Activated CD8-positive, alpha-beta memory T cell treated with anti-CD3 and anti-CD28 coated beads for 36 hours (primary cell): ENCODE data around the gene MTARC2. TPM values are rescaled to one million over a fixed set of nuclear protein-coding genes. Genes with fewer than 3 reads are reported as not detected.

Experiments
- CTCF ChIA-PET: fragments of 350-600 bp; sonication (Branson Sonifier 250); formaldehyde crosslinking; loops from one replicate; lab custom pipeline; 2021; ENCODE audit warnings: antibody characterized with exemption; lab: Charles Lee
- POLR2A ChIA-PET: fragments of 350-600 bp; sonication (Branson Sonifier 250); formaldehyde crosslinking; loops from one replicate; lab custom pipeline; 2021; ENCODE audit warnings: antibody characterized with exemption; lab: Charles Lee
- total RNA-seq, 2 experiments: library from RNA; stranded (reverse); gene quantifications; one replicate each; pipeline ENCODE4 v1.2.3, GENCODE V29; 2021

Gene MTARC2
- total RNA-seq, 2 experiments from 2014 or later = not detected

DNA sequence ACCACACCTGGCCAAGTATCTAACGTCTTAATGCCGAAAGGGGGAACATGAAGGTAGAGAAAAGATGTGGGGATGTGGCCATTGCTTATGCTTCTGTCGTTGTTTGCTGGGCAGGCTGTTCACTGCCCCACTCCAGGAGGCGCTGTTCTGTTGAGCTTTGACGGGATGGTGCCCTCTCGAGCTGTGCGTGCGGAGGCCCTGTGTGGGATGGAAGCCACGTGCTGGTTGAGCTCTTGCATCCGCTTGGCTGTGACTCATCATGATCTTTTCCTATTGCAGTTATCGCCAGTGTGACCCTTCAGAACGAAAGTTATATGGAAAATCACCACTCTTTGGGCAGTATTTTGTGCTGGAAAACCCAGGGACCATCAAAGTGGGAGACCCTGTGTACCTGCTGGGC lies 64.9 kb downstream of the MTARC2 start:
- POLR2A ChIA-PET = no interaction called here
- CTCF ChIA-PET = no interaction called here

DNA sequence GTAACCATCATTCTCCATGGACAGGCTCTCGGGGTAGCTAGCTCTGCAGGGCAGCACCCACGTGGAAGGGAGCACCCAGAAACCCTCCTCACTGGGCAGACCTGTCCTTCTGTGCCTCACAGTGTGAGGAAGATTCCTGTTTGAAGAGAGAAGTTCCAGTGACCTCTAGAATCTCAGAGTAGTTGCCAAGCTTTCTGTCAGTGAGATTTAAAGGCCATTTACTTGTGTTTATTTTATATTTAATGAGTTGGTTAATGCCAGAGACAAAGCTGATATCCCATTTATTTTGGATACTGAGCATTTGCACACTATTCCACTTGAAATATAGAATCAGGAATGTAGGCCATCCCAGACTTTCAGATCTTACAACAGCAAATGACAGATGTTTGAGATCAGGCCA lies 67.3 kb downstream of the MTARC2 start:
- POLR2A ChIA-PET = no interaction called here
- CTCF ChIA-PET = no interaction called here

DNA sequence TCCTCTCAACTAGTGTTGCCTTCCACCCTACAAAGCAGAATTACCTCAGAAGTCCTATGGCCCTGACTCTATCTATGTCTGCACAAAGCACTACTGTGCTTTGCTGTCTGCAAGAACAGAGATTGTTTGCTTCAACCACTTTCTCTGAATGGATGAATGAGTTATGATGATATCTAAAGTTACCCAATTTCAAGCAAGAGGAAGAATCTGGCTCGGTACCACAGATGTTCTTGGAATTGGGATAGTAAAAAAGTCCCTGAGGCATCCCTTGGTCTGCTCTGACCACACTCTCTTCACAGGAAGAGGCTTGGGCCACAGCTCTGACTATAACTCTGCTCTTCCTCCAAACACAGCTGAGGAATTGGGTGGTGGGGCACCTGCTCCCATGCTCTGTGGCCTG lies 69.8 kb downstream of the MTARC2 start:
- CTCF ChIA-PET = no interaction called here
- POLR2A ChIA-PET = no interaction called here

DNA sequence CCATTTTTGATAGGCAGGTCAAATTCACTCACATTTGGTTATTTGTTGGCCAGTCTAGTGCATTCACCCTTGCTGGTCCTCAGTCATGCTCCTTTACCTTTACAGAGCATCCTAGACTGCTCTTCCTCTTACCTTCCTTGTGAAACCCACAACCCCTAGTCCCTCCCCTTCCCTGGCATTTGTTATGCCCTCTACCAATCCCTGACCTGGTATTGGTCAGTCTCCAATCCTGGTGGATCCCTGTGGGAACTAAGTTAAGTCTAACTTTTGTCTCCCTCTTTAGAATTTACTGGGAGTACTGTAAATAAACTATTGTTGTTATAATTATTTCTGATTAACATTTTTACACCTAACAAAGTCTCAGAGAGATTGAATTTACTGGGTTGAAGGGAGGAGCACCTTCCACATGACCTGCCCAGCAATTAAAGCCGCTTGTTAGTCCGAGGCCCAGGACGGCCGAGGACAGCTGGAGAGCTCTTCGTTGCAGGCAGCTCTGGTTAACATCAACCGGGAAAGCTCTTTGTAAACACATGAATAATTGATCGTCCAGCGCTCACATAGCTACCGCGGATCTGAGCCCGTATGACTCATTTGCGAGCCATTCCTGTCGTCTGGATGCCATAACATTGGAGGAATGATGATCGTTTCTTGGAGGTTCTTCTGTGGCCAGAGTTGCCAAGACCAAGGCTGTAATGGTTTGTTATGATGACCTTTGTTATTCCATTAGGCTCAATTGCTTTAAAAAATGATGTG lies 70.5 kb downstream of the MTARC2 start:
- POLR2A ChIA-PET = no interaction called here

DNA sequence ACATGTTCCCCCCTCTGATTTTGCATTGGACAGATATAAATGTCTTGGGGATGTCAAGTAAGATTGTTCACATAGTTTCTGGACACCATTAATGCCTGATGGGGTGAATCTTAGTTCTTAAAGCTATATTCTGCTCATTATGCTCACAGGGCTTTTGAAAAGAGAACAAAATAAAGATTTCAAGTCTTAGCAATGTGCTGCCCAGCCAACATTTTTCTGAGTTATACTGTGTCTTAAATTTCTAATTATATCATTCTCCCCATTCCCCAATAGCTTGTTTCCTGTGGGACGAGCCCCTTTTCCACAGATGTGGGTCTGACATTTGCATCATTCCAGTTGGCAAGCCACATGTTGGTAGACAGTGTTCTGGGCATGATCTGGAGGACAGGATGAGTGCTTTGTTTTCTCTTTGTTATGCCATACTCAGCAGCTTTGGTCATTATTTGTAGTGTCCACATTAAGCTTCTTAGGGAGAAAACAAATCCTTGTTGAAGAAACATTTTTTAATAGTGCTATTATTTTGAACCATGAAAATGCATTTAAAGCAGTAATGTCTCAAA lies 71.4 kb downstream of the MTARC2 start:
- CTCF ChIA-PET = no interaction called here
- POLR2A ChIA-PET = no interaction called here

More for the DNA sequence above, 70.5 kb downstream of the MTARC2 start:
- CTCF ChIA-PET = no interaction called here

DNA sequence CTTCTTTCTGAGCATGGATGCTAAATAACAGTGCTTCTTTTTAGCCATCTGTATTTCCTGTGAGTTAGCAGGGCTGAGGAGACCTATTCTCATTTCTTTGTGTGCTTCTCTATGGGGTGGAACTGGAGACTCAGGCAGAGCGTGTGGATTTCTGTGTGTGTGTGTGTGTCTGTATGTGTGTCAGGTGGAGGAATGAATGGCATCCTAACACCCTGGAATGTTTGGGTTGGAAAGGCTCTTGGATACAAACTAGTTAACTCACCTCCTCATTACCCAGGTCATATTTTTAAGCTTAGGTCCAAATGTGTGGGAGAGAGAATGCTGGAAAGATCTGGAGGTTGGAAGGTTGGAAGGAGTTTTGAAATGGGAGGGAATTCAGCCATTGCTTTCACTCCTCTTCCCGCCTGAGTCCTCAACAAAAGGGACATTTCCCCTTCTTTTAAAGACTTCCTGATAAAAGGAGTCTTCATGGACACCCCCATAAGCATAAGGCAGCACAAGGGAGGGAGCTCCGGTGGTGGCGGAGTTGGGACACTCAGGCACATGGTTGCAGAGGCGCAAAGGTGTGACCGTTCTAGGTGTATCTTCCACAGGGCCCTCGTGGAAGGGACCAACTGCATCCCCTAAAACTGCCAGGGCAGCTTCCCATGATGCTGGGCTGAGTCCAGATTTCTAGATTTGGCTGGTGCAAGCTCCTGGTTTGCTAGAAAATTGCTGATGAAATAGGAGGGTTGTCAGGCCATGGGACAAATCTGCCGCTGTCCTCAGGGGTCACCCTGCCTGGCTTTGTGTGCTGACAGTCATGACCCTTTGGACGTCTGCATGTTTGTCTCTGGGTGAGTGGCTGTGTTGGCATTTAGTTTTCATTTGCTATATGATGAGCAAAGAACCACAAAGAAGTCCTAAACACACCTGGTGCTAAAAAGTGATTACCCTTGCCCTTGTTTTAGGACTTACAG lies 76.2 kb downstream of the MTARC2 start:
- POLR2A ChIA-PET = no interaction called here

DNA sequence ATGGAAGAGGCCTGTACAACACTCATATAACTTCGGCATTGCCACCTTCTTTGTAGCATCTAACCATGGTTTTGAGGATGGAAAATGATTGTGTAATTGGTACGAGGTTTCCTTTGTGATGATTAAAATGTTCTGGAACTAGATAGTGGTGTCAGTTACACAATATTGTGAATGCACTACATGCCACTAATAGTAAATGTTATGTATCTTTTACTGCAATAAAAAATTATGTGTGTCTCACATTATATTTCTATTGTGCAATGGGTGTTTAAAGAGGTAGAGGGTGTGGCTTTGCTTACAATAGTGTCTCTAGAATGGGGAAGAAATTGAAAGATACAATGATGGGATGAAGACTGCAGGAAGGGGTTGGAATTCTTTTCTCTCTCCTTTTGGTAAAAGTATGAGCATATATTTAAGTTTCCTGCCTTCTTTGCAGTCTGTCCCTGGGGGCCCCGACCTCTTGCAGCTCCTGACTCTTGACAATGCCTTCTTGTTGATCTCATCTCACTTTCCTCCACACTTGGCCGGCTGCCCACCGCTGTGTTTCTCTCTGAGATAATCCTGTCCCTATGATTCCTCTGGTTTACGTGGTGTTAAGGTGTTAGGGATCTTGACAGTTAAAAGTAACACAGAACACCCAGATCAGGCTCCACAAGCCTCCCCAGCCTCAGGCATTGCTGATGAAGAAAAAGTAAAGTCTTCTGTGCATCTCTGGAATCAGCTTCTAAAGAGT lies 77.9 kb downstream of the MTARC2 start:
- ChIA-PET CTCF (no interaction called here), POLR2A (no interaction called here)

More for the DNA sequence above, 76.2 kb downstream of the MTARC2 start:
- CTCF ChIA-PET = no interaction called here

DNA sequence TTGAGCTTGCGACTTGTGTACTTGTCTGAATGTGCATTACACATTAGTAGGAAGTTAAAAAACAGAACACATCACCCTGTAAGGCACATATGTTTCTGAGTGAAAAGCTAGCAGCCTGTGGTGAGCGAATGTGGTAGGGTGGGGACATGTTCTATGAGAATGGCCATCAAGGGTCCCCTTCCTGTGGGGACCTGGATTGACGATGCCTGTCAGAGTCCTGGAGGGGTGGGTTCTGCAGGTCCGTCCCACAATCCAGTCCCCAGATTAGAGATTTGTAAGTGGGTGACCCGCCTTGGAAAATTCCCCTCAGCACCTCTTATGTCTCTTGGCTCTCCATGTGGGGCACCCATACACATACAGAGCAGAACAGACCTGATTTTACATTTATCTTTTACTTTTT lies 78.6 kb downstream of the MTARC2 start:
- POLR2A ChIA-PET = no interaction called here

DNA sequence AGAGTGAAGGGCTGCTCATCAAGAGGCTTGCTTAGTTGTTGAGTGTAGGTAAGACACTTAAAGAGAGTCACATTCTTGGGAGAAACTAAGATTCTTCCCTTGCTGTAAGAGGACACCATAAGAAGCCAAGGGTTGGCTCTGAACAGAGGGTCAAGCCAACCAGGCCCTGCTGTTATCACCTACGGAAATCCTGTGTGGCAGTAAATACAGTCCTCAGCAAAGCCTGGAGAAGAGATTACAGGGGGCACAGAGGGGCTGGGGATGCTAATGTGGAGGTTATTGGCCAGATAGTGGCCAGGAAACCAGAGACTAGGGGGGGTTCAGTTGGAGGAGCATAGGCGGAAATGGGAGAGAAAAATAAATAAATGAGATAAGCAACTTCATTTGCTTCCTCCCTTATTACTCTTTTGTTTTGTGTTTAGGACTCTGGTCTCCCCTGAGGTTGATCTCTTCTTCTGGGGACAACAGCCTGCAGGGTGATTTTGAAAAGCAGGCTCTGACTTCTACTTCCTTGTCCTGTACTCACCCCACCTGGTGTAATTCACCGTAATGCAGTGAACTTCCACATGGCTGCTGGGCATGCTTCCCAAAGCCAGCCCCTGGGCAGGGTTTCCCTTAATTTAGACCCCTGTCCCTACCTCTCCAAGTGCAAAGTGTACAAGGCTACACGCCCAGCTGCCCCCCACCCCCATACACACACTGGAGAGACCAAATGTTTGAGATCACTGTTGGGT lies 79.5 kb downstream of the MTARC2 start:
- CTCF ChIA-PET = no interaction called here
- POLR2A ChIA-PET = no interaction called here

More for the DNA sequence above, 78.6 kb downstream of the MTARC2 start:
- CTCF ChIA-PET = no interaction called here

DNA sequence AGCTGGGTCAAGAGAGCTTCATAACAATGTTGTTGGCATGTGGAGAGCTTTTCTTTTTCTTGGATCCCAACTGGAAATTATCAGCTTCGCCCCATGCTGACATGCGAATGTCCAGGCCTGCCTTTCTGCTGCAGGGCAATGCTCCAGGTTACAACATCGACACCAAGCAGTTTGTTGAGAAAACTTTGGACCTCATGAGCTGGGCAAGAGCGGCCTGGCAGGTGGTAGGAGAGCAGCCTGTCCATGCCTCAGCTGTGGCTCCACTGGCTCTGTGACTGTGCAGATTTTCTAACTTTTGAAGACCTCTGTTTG lies 80.0 kb downstream of the MTARC2 start:
- POLR2A ChIA-PET = no interaction called here
- CTCF ChIA-PET = no interaction called here

DNA sequence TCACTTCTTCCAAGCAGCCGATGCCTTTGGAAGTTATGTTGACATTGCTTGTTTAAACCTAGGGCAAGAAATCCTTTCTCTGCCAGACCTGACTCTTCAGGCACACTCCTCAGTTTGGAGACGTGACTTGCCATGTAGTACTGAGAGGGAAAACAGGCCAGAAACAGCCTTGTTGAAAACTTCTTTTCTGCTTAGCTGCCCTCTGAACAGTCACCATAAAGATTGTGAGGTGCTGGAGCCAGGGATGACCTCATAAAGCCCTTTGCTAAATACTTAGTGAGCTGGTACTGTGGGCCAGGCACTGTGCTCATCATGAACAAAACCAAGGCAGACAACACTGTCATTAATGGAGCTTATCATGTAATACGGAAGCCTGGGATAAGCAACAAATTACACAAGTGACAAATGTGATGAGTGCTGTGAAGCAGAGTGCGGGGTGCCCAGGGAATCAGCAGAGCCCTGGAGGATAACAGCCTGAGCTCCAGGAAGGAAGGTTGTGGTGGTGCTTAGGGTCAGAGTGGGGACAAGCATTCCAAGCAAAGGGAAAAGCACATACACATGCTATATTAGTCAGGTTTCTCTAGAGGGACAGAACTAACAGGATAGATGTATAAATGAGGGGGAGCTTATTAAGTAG lies 80.9 kb downstream of the MTARC2 start:
- CTCF ChIA-PET = no interaction called here

DNA sequence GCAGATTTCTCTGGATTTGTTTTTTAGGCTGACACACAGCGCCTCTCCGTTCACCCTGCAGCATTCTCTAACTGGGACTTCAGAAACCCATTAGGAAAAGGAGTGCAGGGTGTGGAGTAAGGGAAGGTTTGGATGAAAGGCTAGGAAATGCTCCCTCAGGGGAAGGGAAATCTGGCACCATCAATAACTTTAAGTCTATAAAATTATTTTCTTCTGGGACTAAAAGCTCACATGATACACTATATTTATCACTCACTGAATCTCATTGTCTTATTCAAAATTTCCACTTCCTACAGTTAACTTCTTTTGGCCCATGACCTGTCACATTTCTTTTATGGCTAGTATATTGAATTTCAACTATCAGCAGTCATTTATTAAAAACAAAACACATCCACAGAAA lies 85.3 kb downstream of the MTARC2 start:
- CTCF ChIA-PET = no interaction called here
- POLR2A ChIA-PET = interaction anchor here (0.7 kb wide), 1 partner anchor 50 kb away, joined by 3 read pairs; no protein-coding TSS in a partner anchor

More for the DNA sequence above, 80.9 kb downstream of the MTARC2 start:
- POLR2A ChIA-PET = no interaction called here

Other genes starting within 250 kb of the MTARC2 start
- gene MARK1, start 220.2 kb upstream of the MTARC2 start, total RNA-seq = not detected
- under 1 TPM; 0.08 to 0.13 TPM for gene C1orf115, start 58.0 kb upstream of the MTARC2 start, total RNA-seq
- not detected for gene MTARC1, start 38.6 kb downstream of the MTARC2 start, total RNA-seq
- not detected for gene HLX, start 131.1 kb downstream of the MTARC2 start, total RNA-seq